ENCODE measurements around the gene VDAC1. TPM values are rescaled to one million over a fixed set of nuclear protein-coding genes. Genes with fewer than 3 reads are reported as not detected.

VDAC1 gene
- total and polyA plus RNA-seq, 2 of the 8 experiments (the other 6 are each of a cell fraction or from before 2014, with no cell fraction given), result 111 to 301 TPM

GRCh38 chr5:133998042-133998441 lies 6.7 kb downstream of the VDAC1 start:
- Histone ChIP-seq H3K4me3 (ENCODE audit: extremely low read depth in 1 of 4, insufficient read depth in 2 of 4, low read depth in 3 of 4, low read length in 4 of 4) (no peak overlapping the region), H3K27ac (ENCODE audit: low read depth, low read length) (no peak overlapping the region), H3K56ac (replicated peaks; ENCODE audit: insufficient read length, low read depth, low read length) (no peak overlapping the region), H3K14ac (ENCODE audit: insufficient read length) (no peak overlapping the region), H2BK5ac (ENCODE audit: low read depth, low read length) (no peak overlapping the region), H3K23ac (ENCODE audit: insufficient read length) (no peak overlapping the region), H3K27me3 (replicated peaks in 1 of 4; ENCODE audit: control insufficient read depth in 3 of 4, extremely low read depth in 1 of 4, insufficient read depth in 3 of 4, low read length in 3 of 4) (no peaks in the 10 kb centered on the region), H4K5ac (ENCODE audit: insufficient read length, low read depth, low read length) (no peak overlapping the region), H3K36me3 (ENCODE audit: control insufficient read depth in 2 of 4, insufficient read depth in 4 of 4, low read length in 3 of 4) (no peaks in the 10 kb centered on the region; a peak in 1 of 8 replicates), H3K9me3 (ENCODE audit: insufficient read depth in 2 of 2, low read depth in 1 of 2, low read length in 1 of 2) (no peaks in the 10 kb centered on the region), H3K4me2 (ENCODE audit: insufficient read depth in 1 of 2, low read depth in 2 of 2, low read length in 2 of 2) (no peak overlapping the region), H3K4me1 (replicated peaks in 1 of 4; ENCODE audit: control insufficient read depth in 3 of 4, insufficient read depth in 4 of 4, low read length in 3 of 4) (peaks cover 12 to 27% (median 16%) of the 10 kb centered on the region in 4 experiments), H2AK5ac (ENCODE audit: low read depth, low read length) (no peak overlapping the region), H2BK20ac (ENCODE audit: low read length) (no peak overlapping the region), H3K79me2 (ENCODE audit: control insufficient read depth in 1 of 2, insufficient read depth in 2 of 2, low read length in 2 of 2) (peaks cover 68 to 99% of the 10 kb centered on the region in 2 experiments), H4K91ac (replicated peaks; ENCODE audit: insufficient read length, low read length) (no peak overlapping the region), H3K4ac (replicated peaks; ENCODE audit: insufficient read length, low read depth, low read length) (no peak overlapping the region), H2BK15ac (ENCODE audit: low read length) (no peak overlapping the region), H3K23me2 (ENCODE audit: low read depth, low read length) (peaks cover 1% of the 10 kb centered on the region), H4K8ac (ENCODE audit: extremely low read depth, insufficient read depth, low read length) (no peak overlapping the region), H2BK120ac (replicated peaks; ENCODE audit: low read depth, low read length) (no peak overlapping the region), H2AFZ (ENCODE audit: low read length) (no peak overlapping the region), H3K9ac (replicated peaks in 1 of 4; ENCODE audit: extremely low read depth in 1 of 4, low read depth in 3 of 4, low read length in 3 of 4) (no peak overlapping the region), H4K20me1 (replicated peaks in 1 of 2; ENCODE audit: control insufficient read depth in 1 of 2, insufficient read depth in 2 of 2, low read length in 2 of 2) (peaks cover 60 to 67% of the 10 kb centered on the region in 2 experiments), H2BK12ac (ENCODE audit: low read depth, low read length) (no peak overlapping the region), H3K18ac (ENCODE audit: extremely low read depth, low read length) (no peak overlapping the region), H3K79me1 (ENCODE audit: low read depth, low read length) (peaks cover 19% of the 10 kb centered on the region)
- ChIA-PET CTCF (ENCODE audit: partially characterized antibody) (interaction anchor here (0.6 to 9.3 kb wide), 12 partner anchors 10 to 1312 kb away, joined by 3 to 160 read pairs (median 4); partner anchors contain the start of gene CDKN2AIPNL), POLR2A (ENCODE audit: partially characterized antibody) (interaction anchor here (0.7 kb wide), 1 partner anchor 14 kb away, joined by 5 read pairs; no protein-coding TSS in a partner anchor)
- DNase-seq (ENCODE audit: low read depth in 1 of 2, low spot score in 2 of 2), result no peak
- WGBS, 2 experiments (ENCODE audit: extremely low coverage in 1 of 2, insufficient coverage in 1 of 2, insufficient read length in 1 of 2, insufficient replicate concordance in 2 of 2, low coverage in 1 of 2, low lambda C conversion rate in 2 of 2, missing lambda C conversion rate in 1 of 2), result 79% methylated on average over 6 of the region's 6 CpGs; no CpG with 5 or more reads in 1 of the 2 experiments
- no peak for FAIRE-seq
- TF ChIP-seq BCL11A (IDR thresholded peaks at IDR 0.05; ENCODE audit: low read depth in 2 of 2, low read length in 2 of 2) (no peak), CTCF (IDR thresholded peaks at IDR 0.05; ENCODE audit: control extremely low read depth in 1 of 3, insufficient read depth in 1 of 3, low read depth in 1 of 3, low read length in 3 of 3) (no peak), SIRT6 (IDR thresholded peaks at IDR 0.05; ENCODE audit: low read length) (no peak), ATF2 (IDR thresholded peaks at IDR 0.05; ENCODE audit: low read length) (no peak), CBX8 (IDR thresholded peaks at IDR 0.05; ENCODE audit: borderline replicate concordance, low read depth, low read length) (no peak), POLR2A (IDR thresholded peaks at IDR 0.05; ENCODE audit: control extremely low read depth in 1 of 2, low read depth in 2 of 2, low read length in 2 of 2) (no peak), NANOG (IDR thresholded peaks at IDR 0.05; ENCODE audit: insufficient read depth, low read depth, low read length, poor library complexity, severe bottlenecking) (no peak), EGR1 (IDR thresholded peaks at IDR 0.05; ENCODE audit: borderline replicate concordance, low read depth, low read length) (no peak), EP300 (IDR thresholded peaks at IDR 0.05; ENCODE audit: borderline replicate concordance in 1 of 2, low read depth in 2 of 2, low read length in 2 of 2) (no peak), CREB1 (IDR thresholded peaks at IDR 0.05) (no peak)

Data from H1 (cell line).